K562 (cell line): ENCODE measurements around the gene RASSF6. TPM values are rescaled to one million over a fixed set of nuclear protein-coding genes. Genes with fewer than 3 reads are reported as not detected.
"Not testable (repeated sequence)": the region's sequence is repeated elsewhere in the genome, so short reads cannot be mapped to it uniquely, and the experiment has no call there.

Experiments
- ATAC-seq: fragments of 200-7000 bp; cut with Tn5 transposase; 3 replicates; pipeline ENCODE4 v1.9.1; 2020; ENCODE audit warnings: moderate library complexity
- BruUV-seq: library from RNA; stranded (reverse); fragments of 400-500 nt; replicated peaks from 2 replicates; lab custom pipeline; 2021; lab: Mats Ljungman, UMichigan
- CTCF ChIA-PET: fragments of 300-600 bp; formaldehyde crosslinking; extraction: SDS; loops from one replicate; lab custom pipeline; 2021; ENCODE audit warnings: low intra/inter-chr PET ratio; lab: Yijun Ruan, JAX
- POLR2A ChIA-PET: fragments of 300-600, 350-650 bp; sonication (Branson Sonifier 250); formaldehyde crosslinking; extraction: SDS; loops from one replicate; lab custom pipeline; 2021; ENCODE audit warnings: antibody characterized with exemption, inconsistent platforms; lab: Yijun Ruan, JAX
- DNase-seq, 4 experiments: peaks; one replicate each; pipeline versions ENCODE4 v3.0.0 to v3.0.0-alpha.2; 2011 to 2018; ENCODE audit warnings: low spot score in 3 of 4, mixed read lengths in 3 of 4; ENCODE audit errors: extremely low read depth in 1 of 4
- FAIRE-seq: peaks from 2 replicates; lab custom pipeline; 2011; peaks lifted over from hg19 to GRCh38; lab: Jason Lieb, UNC
- H2AFZ ChIP-seq: 2 replicates; pipeline ENCODE4 v1.6.0; 2011; ENCODE audit warnings: low read depth, low read length, control low read depth, inconsistent platforms
- H3K27ac ChIP-seq: fragments of 200-600 bp; 3 replicates; pipeline ENCODE4 v1.8.0; 2011; ENCODE audit warnings: low read depth, mild to moderate bottlenecking, control low read depth, inconsistent platforms, low read length, moderate library complexity, mixed read lengths; ENCODE audit errors: extremely low read depth
- H3K27me3 ChIP-seq, 2 experiments: fragments of 300-600 bp in 1 of 2; 2 replicates in 1 of 2; 3 replicates in 1 of 2; pipeline versions ENCODE4 v1.6.0 to v1.8.0; 2011; ENCODE audit warnings: inconsistent platforms in 2 of 2, low read length in 2 of 2, mild to moderate bottlenecking in 1 of 2, mixed read lengths in 1 of 2, moderate library complexity in 1 of 2; ENCODE audit not compliant: control insufficient read depth in 2 of 2, insufficient read depth in 2 of 2
- H3K36me3 ChIP-seq: fragments of 300-600 bp; 3 replicates; pipeline ENCODE4 v1.8.0; 2011; ENCODE audit warnings: mild to moderate bottlenecking, low read length, inconsistent platforms; ENCODE audit not compliant: control insufficient read depth, insufficient read depth
- H3K4me1 ChIP-seq, 2 experiments: fragments of 200-600 bp in 1 of 2; replicated peaks in 1 of 2; 2 replicates in 1 of 2; 3 replicates in 1 of 2; pipeline versions ENCODE4 v1.5.1 to v1.8.0; 2011; ENCODE audit warnings: inconsistent platforms in 2 of 2, low read length in 2 of 2, mild to moderate bottlenecking in 1 of 2, mixed read lengths in 1 of 2, moderate library complexity in 1 of 2; ENCODE audit not compliant: control insufficient read depth in 2 of 2, insufficient read depth in 2 of 2
- H3K4me2 ChIP-seq: 2 replicates; pipeline ENCODE4 v1.6.1; 2011; ENCODE audit warnings: low read length, control low read depth, inconsistent platforms, mixed read lengths; ENCODE audit not compliant: insufficient read depth
- H3K4me3 ChIP-seq: fragments of 200-600 bp; sonication (generic), shearing (Covaris generic); 2 replicates; pipeline ENCODE4 v1.5.1; 2016; ENCODE audit warnings: control low read depth, inconsistent platforms
- H3K79me2 ChIP-seq: fragments of 200-600 bp; 3 replicates; pipeline ENCODE4 v1.8.0; 2011; ENCODE audit warnings: low read length, inconsistent platforms; ENCODE audit not compliant: control insufficient read depth, insufficient read depth
- H3K9ac ChIP-seq, 2 experiments: 2 replicates each; pipeline versions ENCODE4 v1.6.0 to v1.6.1; 2011; ENCODE audit warnings: low read depth in 2 of 2, low read length in 2 of 2, control low read depth in 1 of 2, inconsistent platforms in 1 of 2, mild to moderate bottlenecking in 1 of 2, mixed read lengths in 1 of 2; ENCODE audit not compliant: insufficient read depth in 1 of 2
- H3K9me1 ChIP-seq: one replicate; pipeline ENCODE4 v1.6.0; 2011; ENCODE audit warnings: inconsistent platforms, mild to moderate bottlenecking, low read length, moderate library complexity; ENCODE audit not compliant: control insufficient read depth, insufficient read depth
- H3K9me3 ChIP-seq: replicated peaks from 2 replicates; pipeline ENCODE4 v1.5.1; 2011; ENCODE audit warnings: low read depth, low read length, inconsistent platforms; ENCODE audit not compliant: control insufficient read depth, insufficient read depth
- H4K20me1 ChIP-seq: replicated peaks from 2 replicates; pipeline ENCODE4 v1.6.1; 2011; ENCODE audit warnings: low read length, inconsistent platforms, mixed read lengths; ENCODE audit not compliant: control insufficient read depth, insufficient read depth
- CC2D1A ChIP-seq: fragments of 450-650 bp; IDR thresholded peaks from 2 replicates; pipeline ENCODE4 v1.6.1; 2017; ENCODE audit warnings: mild to moderate bottlenecking
- NCOR1 ChIP-seq: fragments of 450-650 bp; IDR thresholded peaks from 2 replicates; pipeline ENCODE4 v1.6.1; 2016; ENCODE audit warnings: mild to moderate bottlenecking, moderate library complexity
- RAD21 ChIP-seq, 2 experiments: fragments of 250-450 bp in 1 of 2; fragments of 450-650 bp in 1 of 2; sonication (Bioruptor Pico) in 1 of 2; formaldehyde crosslinking in 1 of 2; IDR thresholded peaks in 1 of 2; conservative IDR thresholded peaks in 1 of 2; 2 replicates each; pipeline versions ENCODE4 v1.4.0 to v1.8.0; 2020 to 2022; ENCODE audit warnings: mild to moderate bottlenecking in 2 of 2, moderate library complexity in 1 of 2
- REST ChIP-seq, 2 experiments: fragments of 450-650 bp; formaldehyde crosslinking in 1 of 2; IDR thresholded peaks; 2 replicates each; pipeline versions ENCODE4 v1.4.0 to v1.6.1; 2014 to 2020; ENCODE audit warnings: mild to moderate bottlenecking in 2 of 2, borderline replicate concordance in 1 of 2, low read depth in 1 of 2
- SMC3 ChIP-seq: conservative IDR thresholded peaks from 2 replicates; pipeline ENCODE4 v1.6.1; 2011; ENCODE audit warnings: low read depth, low read length, improper control_type of control experiment; ENCODE audit not compliant: insufficient read depth
- ZBTB33 ChIP-seq: sonication (generic); formaldehyde crosslinking; IDR thresholded peaks from 2 replicates; pipeline ENCODE4 v1.8.1; 2023; ENCODE audit warnings: mild to moderate bottlenecking, missing genetic modification reagents
- ZNF449 ChIP-seq: fragments of 250-450 bp; sonication (Bioruptor Pico); IDR thresholded peaks from 2 replicates; pipeline ENCODE4 v1.8.0; 2022; ENCODE audit warnings: moderate library complexity, mild to moderate bottlenecking, inconsistent platforms
- WGBS: fragments of 100-300 bp; shearing (Covaris generic); methylation state at CpG from one replicate; pipeline ENCODE4 v1.1.6; 2016; ENCODE audit warnings: low coverage, mixed read lengths; ENCODE audit not compliant: insufficient coverage; ENCODE audit errors: missing lambda C conversion rate; 5-methylcytosine and 5-hydroxymethylcytosine counted together
- in situ Hi-C: fragments of 300-500 bp; cut with MboI; formaldehyde crosslinking; loops from 4 replicates; pipeline ENCODE4 v1.15.0; 2018; ENCODE audit warnings: inconsistent platforms, mixed read lengths
- intact Hi-C: fragments of 100-400 bp; cut with micrococcal nuclease; formaldehyde crosslinking; loops from 2 replicates; pipeline ENCODE4 v1.14.2; 2022
- polyA plus RNA-seq, 8 experiments: library from polyadenylated mRNA; depleted of rRNA in 4 of 8; stranded (reverse) in 5 of 8; unstranded in 3 of 8; fragments of >200 nt; fragmentation: Nextera tagmentation in 2 of 8; fragmentation: Illumina TruSeq in 1 of 8; extraction: Ambion mirVana in 2 of 8; extraction: Trizol in 1 of 8; gene quantifications; 2 replicates each; pipeline versions ENCODE4 v1.2.1 to v1.2.3, GENCODE V29; 2011 to 2014; ENCODE audit warnings: inconsistent platforms in 1 of 8, missing spikeins in 1 of 8
- total RNA-seq, 7 experiments: library from RNA; depleted of rRNA in 6 of 7; stranded (reverse); fragments of >200 nt in 6 of 7; fragmentation: Illumina TruSeq in 2 of 7; extraction: Trizol in 2 of 7; gene quantifications; 2 replicates each; pipeline versions ENCODE4 v1.2.1 to v1.2.3, GENCODE V29; 2011 to 2021; ENCODE audit warnings: low replicate concordance in 1 of 7

RASSF6 gene
- total and polyA plus RNA-seq, 9 of the 15 experiments (the other 6 are each of a cell fraction or from before 2014, with no cell fraction given) = under 0.01 to 0.25 (median 0.06) TPM; not detected in 1

GRCh38 chr4:73668782-73669201 is 48.6 kb upstream of the RASSF6 start (continued):
- no peak for TF ChIP-seq ZNF449 (CRISPR knock-in tag)
- TF ChIP-seq NCOR1 = no peak

GRCh38 chr4:73665924-73666323 is 45.7 kb upstream of the RASSF6 start:
- H3K27me3 ChIP-seq; H3K4me2 ChIP-seq; POLR2A ChIA-PET; H3K4me1 ChIP-seq; H2AFZ ChIP-seq; H3K4me3 ChIP-seq; CTCF ChIA-PET; H3K79me2 ChIP-seq; ATAC-seq; H3K9me3 ChIP-seq; H3K9me1 ChIP-seq; H3K27ac ChIP-seq; BruUV-seq; H3K9ac ChIP-seq; H3K36me3 ChIP-seq; H4K20me1 ChIP-seq; intact Hi-C loops; FAIRE-seq; DNase-seq; TF ChIP-seq REST (CRISPR knock-in tag; IDR thresholded peaks at IDR 0.05; ENCODE audit: low read depth): not testable (repeated sequence)
- in situ Hi-C loops = loop anchor here (10.0 kb wide), 1 partner anchor 369 kb away; the partner anchor contains the start of gene CXCL3
- 32% methylated on average over 3 of the region's 7 CpGs for WGBS
- TF ChIP-seq REST (IDR thresholded peaks at IDR 0.05; ENCODE audit: borderline replicate concordance) (peak; percentile 28; the same call in 1 of the 2 replicates), ZBTB33 (peak; percentile 100), RAD21 (CRISPR knock-in tag; conservative IDR thresholded peaks at IDR 0.05 in 1 of 2, IDR thresholded peaks at IDR 0.05 in 1 of 2) (peak; percentile 24 to 63; a peak in 3 of 4 replicates), SMC3 (0 out of 2 replicates have a peak, but pooled peaks have one; percentile 27), CC2D1A (peak; percentile 32; the same call in 1 of the 2 replicates)
